Myometrial cell (primary cell): ENCODE results near the gene PTAR1. TPM values are rescaled to one million over a fixed set of nuclear protein-coding genes. Genes with fewer than 3 reads are reported as not detected.

Source experiments
- total RNA-seq: library from RNA; depleted of rRNA; stranded (reverse); fragments of >200 nt; gene quantifications from 2 replicates; pipeline ENCODE4 v1.2.3, GENCODE V29; 2015

The PTAR1 gene
- total RNA-seq: 19.9 and 21.8 TPM in 2 replicates

GRCh38 chr9:69759421-69760277 is at the start of gene PTAR1:
TSS of gene PTAR1 (minus strand) at chr9:69760011. CDS start at chr9:69759938, 73 bp downstream.

GRCh38 chr9:69671879-69672595 is 87.8 kb downstream of the PTAR1 start, which contains the start of gene APBA1:
TSS of gene APBA1 (minus strand) at chr9:69672371.

Other genes starting within 250 kb of the PTAR1 start
- 0.18 and 0.58 TPM in 2 replicates for gene APBA1, start 87.6 kb downstream of the PTAR1 start, total RNA-seq
- gene CFAP95, start 60.8 kb upstream of the PTAR1 start, total RNA-seq: not detected in 2 replicates